OCI-LY3 (cell line): ENCODE measurements around the gene SLC10A1.

ENCODE experiments used
- H2AFZ ChIP-seq: fragments of 200-600, 300-600 bp; shearing (Covaris generic); 2 replicates; pipeline ENCODE4 v1.6.0; 2014; ENCODE audit warnings: antibody characterized with exemption, low read depth, low read length
- H3K27ac ChIP-seq: fragments of 200-600, 300-600 bp; sonication (generic); 2 replicates; pipeline ENCODE4 v1.5.1; 2014; ENCODE audit warnings: mild to moderate bottlenecking, low read length, moderate library complexity, mixed read lengths
- H3K27me3 ChIP-seq: fragments of 200-600, 300-600 bp; sonication (generic); 2 replicates; pipeline ENCODE4 v1.6.1; 2014; ENCODE audit warnings: low read depth, low read length, mixed read lengths
- H3K36me3 ChIP-seq: fragments of 200-600, 300-600 bp; sonication (generic); replicated peaks from 2 replicates; pipeline ENCODE3; 2014; ENCODE audit warnings: low read depth, low read length, mixed read lengths
- H3K4me1 ChIP-seq: fragments of 300-600, 200-600 bp; sonication (generic); 2 replicates; pipeline ENCODE4 v1.6.1; 2014; ENCODE audit warnings: low read length, mixed read lengths
- H3K4me2 ChIP-seq: fragments of 200-600, 300-600 bp; sonication (generic); 2 replicates; pipeline ENCODE4 v1.6.1; 2014; ENCODE audit warnings: low read length, mixed read lengths
- H3K4me3 ChIP-seq: fragments of 300-600, 200-600 bp; sonication (generic); 2 replicates; pipeline ENCODE4 v1.5.1; 2014; ENCODE audit warnings: antibody characterized with exemption, mild to moderate bottlenecking, low read length, moderate library complexity
- H3K79me2 ChIP-seq: fragments of 300-600, 200-600 bp; shearing (Covaris generic); 2 replicates; pipeline ENCODE4 v1.6.1; 2014; ENCODE audit warnings: mild to moderate bottlenecking, low read length, mixed read lengths
- H3K9ac ChIP-seq: fragments of 300-600, 200-600 bp; shearing (Covaris generic); 2 replicates; pipeline ENCODE4 v1.6.0; 2014; ENCODE audit warnings: mild to moderate bottlenecking, low read length, moderate library complexity
- H3K9me3 ChIP-seq: fragments of 200-600, 300-600 bp; shearing (Covaris generic); 2 replicates; pipeline ENCODE4 v1.6.1; 2014; ENCODE audit warnings: low read length, mixed read lengths; ENCODE audit not compliant: insufficient read depth
- H4K20me1 ChIP-seq: fragments of 200-600, 300-600 bp; sonication (generic); 2 replicates; pipeline ENCODE4 v1.6.1; 2016; ENCODE audit warnings: low read length, mixed read lengths; ENCODE audit not compliant: insufficient read depth
- CTCF ChIP-seq: fragments of 200-600, 300-600 bp; sonication (generic); IDR thresholded peaks from 2 replicates; pipeline ENCODE4 v1.5.1; 2014; ENCODE audit warnings: antibody characterized with exemption, low read length, low read depth
- EZH2phosphoT487 ChIP-seq: fragments of 200-600 bp; shearing (Covaris generic); IDR thresholded peaks from 2 replicates; pipeline ENCODE4 v1.6.1; 2018; ENCODE audit warnings: antibody characterized with exemption, mixed run types, low read depth

SLC10A1 gene

DNA sequence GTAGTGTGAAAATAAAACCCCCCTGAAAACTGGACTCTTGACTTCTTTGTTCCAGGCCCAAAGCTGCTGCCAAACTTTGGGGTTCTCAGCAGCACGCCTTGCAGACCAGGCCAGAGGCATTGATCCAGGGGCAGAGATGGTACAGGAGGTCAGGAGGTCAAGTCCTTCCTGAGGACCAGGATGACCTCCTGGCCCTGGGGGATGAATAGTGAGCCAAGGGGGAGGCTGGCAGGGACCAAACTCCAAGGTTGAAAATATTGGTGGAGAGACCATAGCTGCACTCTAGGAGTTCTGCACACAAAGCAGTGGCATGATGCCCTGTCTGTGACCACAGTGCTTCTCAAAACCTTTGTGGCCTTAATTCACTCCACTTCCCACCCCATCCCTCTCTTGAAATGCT, 12.1 kb downstream of the SLC10A1 start:
- Histone ChIP-seq H3K36me3 (peaks cover 13% of the 10 kb centered on the region), H3K4me3 (no peak overlapping the region), H3K27me3 (no peaks in the 10 kb centered on the region), H3K4me2 (no peak overlapping the region), H4K20me1 (no peaks in the 10 kb centered on the region), H3K9ac (no peak overlapping the region), H3K4me1 (0 out of 2 replicates have a peak, but pooled peaks cover 2% of the 10 kb centered on the region), H3K9me3 (no peaks in the 10 kb centered on the region), H2AFZ (no peak overlapping the region), H3K27ac (no peak overlapping the region), H3K79me2 (no peaks in the 10 kb centered on the region)
- TF ChIP-seq CTCF (no peak), EZH2phosphoT487 (no peak)

DNA sequence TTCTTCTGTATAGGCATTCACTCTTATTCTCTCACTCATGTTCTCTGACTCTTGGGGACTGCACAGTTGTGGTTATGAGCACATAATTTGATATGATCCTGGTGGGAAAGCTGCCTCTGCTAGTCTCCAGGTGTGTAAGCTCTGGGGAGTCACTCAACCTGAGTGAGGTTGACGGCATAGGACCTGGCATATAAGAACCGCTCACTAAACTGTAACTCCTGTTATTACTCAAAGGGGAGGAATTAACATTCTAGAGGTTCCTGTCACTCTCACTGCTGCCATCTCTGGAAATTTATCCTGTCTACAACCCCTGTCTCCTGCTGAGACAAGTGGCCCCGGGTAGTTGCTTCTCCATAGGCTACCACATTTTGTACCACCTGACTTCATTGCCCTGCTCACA, 16.1 kb downstream of the SLC10A1 start:
- Histone ChIP-seq H3K36me3 (peaks cover 45% of the 10 kb centered on the region), H3K9me3 (no peaks in the 10 kb centered on the region), H3K4me3 (no peak overlapping the region), H3K27ac (no peak overlapping the region), H2AFZ (no peak overlapping the region), H3K4me2 (no peak overlapping the region), H3K4me1 (0 out of 2 replicates have a peak, but pooled peaks cover 2% of the 10 kb centered on the region), H3K27me3 (no peaks in the 10 kb centered on the region), H3K9ac (no peak overlapping the region), H3K79me2 (peaks cover 7% of the 10 kb centered on the region), H4K20me1 (peaks cover 19% of the 10 kb centered on the region)
- TF ChIP-seq CTCF (no peak), EZH2phosphoT487 (no peak)

DNA sequence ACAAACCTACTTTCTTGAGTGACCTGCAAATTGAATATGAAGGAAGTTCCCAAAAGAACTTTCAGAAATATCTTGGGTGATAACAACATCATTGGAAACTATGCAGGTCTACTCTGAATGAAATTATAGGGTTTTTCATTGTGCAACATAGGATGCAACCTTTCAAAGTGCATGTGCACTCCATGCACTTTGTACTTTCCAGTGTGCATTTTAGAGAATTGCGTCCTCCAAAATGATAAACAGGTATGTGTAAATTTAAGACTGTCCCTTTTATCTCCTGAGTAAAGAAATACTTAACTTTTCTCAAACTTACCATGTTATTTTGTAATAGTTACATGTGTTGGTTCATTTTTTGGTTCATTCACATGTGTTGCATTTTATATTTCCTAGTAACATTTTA, 16.9 kb downstream of the SLC10A1 start:
- Histone ChIP-seq H3K4me1 (0 out of 2 replicates have a peak, but pooled peaks cover 2% of the 10 kb centered on the region), H3K9me3 (no peaks in the 10 kb centered on the region), H3K27ac (no peak overlapping the region), H3K36me3 (peaks cover 54% of the 10 kb centered on the region), H3K4me3 (no peak overlapping the region), H3K27me3 (no peaks in the 10 kb centered on the region), H3K79me2 (peaks cover 7% of the 10 kb centered on the region), H3K9ac (no peak overlapping the region), H4K20me1 (peaks cover 19% of the 10 kb centered on the region), H3K4me2 (no peak overlapping the region), H2AFZ (no peak overlapping the region)
- TF ChIP-seq CTCF, result no peak
- TF ChIP-seq EZH2phosphoT487, result no peak

- H3K79me2 ChIP-seq, result peaks cover 7% of the 10 kb centered on the region
- no peak for TF ChIP-seq EZH2phosphoT487
- H4K20me1 ChIP-seq, result peaks cover 19% of the 10 kb centered on the region
- no peak overlapping the region for H3K9ac ChIP-seq
- H3K36me3 ChIP-seq, result peaks cover 59% of the 10 kb centered on the region
- H3K27me3 ChIP-seq, result no peaks in the 10 kb centered on the region
- no peaks in the 10 kb centered on the region for H3K9me3 ChIP-seq
- no peak overlapping the region for H3K4me2 ChIP-seq
- 0 out of 2 replicates have a peak, but pooled peaks cover 2% of the 10 kb centered on the region for H3K4me1 ChIP-seq
- no peak overlapping the region for H3K4me3 ChIP-seq
- no peak overlapping the region for H3K27ac ChIP-seq
- no peak overlapping the region for H2AFZ ChIP-seq
Measured at GRCh38 chr14:69779088-69779487, 18.0 kb downstream of the SLC10A1 start.
